GM21619 (cell line): ENCODE measurements around the gene KIAA1755.

Source experiments
- ATAC-seq: cut with Tn5 transposase; IDR thresholded peaks from one replicate; pipeline ENCODE4 v1.9.1; 2021; ENCODE audit not compliant: unreplicated experiment

KIAA1755 gene

DNA sequence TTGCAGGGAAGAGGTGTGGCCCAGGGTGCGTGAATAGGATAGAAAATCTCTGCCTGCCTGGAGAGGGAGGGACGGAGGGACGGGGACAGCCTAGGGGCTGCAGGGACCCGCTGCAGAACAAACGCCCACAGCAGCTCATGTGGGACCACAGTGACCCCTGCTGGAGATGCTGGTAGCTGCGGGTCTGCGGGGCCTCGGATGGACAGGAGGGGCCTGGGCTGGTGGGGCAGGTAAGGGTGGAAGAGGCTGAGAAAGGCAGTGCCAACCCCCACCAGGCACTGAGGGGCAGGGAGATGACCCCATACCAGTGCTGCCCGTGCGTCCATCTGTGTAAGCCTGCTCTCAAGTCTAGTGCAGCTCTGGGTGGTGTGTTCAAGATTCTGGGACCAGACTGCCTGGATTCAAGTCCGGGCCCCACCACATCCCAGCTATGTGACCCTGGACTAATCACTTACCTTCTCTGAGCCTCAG lies 39.4 kb downstream of the KIAA1755 start:
- no peak for ATAC-seq

DNA sequence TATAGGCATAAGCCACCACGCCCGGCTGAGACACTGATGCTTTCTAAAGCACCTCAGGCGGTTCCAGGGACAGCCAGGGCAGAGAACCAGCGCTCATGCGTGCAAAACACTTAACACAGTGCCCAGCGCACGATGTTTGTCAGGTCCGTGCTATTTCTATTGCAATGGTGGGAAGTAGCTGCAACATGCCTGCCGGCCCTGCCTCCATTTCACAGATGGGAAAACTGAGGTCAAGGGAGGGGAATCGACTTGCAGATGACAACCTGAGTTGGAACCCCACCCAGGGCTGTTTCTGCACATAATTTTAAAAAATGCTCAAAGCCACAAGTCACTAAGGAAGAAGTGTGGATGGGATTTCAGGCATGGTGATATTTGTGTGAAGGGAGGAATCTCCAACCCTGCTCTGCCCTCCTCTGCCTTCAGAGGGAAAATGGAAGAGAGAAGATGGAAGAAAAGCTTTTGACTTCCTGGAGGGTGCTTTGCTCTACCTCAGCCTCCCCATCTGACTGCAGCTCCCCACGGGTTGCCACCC lies 39.9 kb downstream of the KIAA1755 start:
- ATAC-seq, result no peak

DNA sequence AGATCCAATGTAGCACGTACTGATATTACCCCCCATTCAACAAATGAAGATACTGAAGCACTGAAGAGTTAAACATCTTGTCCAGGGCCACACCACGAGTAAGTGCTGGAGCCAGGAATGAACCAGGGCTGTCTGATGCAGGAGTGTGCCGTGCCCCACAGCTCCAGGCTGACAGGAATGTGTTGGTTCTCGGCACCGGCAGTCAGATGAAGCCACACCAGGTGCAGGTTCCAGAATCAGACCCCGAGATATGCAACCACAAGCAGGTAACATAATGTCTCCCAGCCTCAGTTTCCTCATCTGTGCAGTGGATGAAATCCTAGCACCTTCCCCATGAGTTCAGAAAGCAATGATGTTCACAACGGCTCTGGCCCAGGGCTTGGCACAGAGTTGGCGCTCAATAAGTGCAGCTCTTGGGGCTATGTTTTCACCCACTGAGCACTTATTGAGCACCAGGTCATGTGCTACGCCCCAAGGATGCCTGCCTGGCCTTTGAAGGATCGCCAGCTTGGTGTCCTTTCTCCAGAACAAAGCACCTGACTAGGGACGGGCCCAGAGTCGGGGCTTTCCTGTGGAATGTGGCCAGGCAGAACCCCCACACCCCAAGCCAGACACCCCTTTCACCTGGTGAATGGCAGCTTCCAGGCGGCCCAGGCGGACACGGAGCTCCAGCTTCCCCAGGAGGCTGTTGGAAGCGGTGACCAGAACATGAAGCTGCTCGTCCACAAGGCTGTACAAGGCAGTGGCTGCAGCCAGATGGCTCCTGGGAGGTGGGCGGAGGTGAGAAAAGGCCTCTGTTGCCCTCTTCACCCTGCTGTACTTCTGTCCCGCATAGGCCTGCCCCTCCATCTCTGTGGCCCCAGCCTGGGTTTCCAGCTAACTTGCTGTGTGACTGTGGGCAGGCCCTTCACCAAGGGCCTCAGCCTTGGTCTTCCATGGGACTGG lies 41.3 kb downstream of the KIAA1755 start:
- no peak for ATAC-seq

DNA sequence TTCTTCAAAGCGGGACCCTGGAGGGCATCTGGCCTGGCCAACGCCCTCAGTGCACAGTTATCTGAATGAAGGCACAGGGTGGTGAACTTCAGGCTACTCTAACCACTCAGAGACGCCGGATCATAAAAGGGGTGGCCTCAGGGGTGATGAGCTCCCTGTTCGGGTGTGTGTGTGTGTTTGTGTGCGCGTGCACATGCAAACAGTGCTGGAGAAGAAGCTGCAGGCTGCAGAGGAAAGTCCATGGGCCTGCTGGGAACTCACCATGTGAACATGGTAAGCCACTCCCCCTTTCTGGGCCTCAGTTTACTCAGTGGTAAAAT lies 42.0 kb downstream of the KIAA1755 start:
- no peak for ATAC-seq

DNA sequence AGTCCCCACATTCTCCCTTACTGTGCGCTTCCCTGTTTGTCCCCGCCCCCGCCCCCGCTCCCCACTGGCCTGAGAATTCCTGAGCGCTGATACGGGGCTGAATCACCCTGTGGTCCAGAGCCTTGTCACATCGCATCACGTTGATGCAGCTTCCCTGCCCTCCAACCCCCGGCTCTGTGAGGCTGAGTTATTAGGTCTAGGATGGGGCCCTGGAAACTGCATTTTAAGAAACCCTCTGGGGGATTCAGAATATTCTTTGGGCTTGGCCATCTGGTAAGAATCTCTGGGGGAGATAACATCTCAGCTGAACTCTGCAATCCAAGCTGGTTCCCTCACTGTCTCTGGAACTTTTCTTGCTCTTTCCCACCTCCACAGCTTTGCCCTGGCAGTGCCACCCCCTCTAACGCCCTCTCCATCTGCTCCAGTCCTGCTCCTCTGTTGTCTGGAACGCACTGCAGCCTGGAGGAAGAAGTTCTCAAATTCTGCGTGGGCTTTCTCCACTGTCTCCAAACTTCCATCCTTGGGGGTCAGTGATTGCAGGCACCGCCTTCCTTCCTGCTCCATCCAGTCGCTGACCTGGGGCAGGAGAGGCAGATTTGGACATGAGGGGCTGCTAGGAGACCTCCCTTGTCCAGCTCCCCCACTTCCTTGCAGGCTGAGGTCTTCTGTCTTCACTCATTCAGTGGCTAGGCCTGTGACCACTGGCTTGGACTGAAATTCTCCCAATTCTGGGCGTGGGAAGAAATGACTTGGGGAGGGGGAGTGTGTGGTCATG lies 42.6 kb downstream of the KIAA1755 start:
- ATAC-seq, result no peak

DNA sequence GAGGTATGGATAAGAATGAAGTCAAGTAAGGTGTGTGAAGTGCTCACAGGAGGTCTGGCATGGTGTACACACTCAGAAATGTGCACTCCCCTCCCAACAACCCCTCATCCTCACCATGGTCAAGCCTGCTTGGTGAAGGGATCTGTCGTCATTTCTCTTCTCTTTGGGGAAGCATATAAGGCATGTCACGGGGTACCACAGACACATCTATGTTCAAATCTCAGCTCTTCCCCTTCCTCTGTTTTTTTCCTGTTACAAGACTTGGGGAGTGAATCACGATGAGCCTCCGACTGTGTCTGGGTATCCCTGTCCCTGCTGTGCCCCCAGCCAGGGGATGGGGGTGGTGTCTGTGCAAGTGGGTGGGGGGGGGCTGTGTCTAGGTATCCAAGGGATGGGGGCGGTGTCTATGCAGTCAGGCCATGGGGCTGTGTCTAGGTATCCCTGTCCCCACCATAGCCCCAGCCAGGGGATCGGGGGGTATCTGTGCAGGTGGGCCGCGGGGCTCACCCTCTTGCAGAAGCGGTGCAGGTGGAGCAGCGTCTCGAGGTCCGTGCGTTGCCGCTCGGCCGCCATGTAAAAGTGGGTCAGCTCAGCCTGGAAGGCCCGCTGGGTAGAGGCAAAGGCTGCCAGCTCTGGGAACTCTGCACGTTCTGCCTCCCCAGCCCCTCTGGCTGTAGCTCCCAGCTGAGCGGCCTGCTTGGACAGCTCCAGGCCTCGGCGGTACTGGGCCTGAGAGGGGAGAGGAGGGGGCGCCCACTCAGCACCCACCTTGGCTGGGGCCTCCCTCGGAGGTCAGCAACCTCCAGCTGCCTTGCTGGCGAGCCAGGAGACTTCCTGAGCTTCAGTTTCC lies 43.6 kb downstream of the KIAA1755 start:
- no peak for ATAC-seq

DNA sequence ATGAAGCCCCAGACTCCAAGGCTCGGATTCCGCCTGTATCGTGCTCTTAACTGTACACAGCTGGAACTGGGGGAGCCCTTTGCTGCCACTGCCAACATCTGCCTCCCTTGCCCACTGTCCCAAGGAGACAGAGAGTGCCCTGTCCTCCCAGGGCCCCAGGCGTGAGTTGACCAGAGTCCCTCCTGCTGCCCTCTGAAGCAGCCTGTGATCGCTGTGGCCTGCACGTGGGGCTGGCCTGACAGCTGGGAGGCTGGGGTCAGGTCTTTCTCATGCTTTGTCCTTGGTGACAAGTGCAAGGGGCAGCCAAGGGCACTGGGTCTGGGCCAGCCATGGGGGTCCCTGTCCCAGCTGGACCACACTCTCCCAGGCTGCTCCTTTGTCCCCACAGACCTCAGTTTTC lies 44.3 kb downstream of the KIAA1755 start:
- no peak for ATAC-seq

DNA sequence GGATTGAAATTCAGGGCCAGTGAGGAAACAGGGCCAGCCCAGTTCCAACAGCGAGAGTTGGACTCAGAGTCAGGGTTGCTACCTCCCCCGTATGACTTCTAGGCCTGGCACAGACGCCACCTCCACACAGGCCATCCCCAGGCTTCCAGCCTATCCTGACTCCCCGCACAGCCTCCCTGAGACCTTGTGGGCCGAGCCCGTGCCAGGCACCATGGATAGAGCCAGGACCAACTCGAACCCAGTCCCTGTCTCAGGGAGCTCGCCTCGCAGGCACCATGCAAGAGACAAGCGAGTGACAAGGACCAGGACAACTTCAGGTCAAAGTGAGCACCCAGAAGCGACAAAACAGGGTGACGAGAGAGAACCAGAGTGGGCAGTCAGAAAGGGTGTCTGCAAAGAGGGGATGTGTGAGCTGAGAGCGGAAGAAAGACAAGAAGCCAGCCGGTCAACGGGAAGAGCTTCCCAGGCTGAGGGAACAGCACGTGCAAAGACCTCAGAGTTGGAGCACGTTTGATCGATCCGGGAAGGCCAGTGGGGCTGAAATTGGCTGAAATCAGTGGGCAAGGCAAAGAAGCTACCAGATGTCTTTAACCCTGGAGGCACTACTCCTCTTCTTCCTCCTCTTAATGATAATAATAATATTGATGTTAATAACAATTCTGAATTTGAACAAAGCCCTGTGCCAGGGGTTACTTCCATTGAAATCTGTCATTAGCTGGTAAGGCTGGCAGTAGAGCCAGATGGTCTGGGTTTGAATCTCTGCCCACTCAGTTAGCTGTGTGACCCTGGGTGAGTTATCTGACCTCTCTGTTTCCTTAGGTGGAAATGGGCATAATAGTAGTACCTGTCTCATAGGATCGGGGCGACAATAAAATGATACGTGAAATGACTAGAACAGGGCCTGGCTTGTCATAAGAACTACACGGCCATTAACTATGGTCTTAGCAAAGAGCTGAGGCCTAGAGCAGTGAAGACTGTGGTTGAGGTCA lies 45.0 kb downstream of the KIAA1755 start:
- ATAC-seq, result no peak

DNA sequence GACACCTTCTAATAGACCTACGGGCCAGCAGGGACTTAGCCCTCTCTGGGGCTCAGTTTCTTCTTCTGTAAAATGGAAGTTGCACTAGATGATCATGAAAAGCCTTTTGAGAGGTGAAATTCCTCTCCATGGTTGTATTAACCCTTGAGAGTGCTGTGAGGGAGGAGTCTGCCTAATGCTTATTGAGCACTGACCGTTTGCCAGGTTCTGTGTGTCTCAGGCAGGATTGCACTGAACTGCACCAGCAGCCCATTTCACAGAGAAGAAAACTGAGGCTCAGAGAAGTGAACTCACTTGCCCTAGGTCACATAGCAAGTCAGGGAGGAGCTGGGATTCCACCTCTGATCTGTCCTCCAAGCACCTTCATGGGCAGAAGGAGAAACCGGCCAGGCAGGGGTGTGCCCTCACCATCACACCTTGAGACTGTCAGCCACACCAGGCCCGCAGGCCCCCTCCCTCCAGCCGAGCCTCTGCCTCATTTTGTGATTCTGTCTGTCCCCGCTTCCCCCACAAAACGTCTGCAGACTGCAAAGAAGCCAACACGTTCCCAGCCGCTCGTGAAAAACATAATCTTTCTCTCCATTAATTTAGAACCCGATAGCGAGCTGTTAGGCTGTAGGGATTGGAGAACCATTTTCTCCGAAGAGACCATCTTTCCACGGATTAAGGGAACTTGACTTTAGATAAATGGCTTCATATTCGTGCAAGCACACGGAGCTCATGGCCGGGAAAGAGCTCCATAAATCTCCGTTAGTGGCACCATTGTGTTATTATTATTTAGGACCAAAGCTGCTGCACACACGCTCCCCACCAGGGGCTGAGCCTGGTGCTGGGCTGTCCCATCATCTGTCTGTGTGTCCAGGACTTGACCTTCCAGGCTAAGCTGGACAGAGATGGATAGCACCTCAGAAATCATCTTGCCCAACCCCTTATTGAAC lies 46.0 kb downstream of the KIAA1755 start:
- no peak for ATAC-seq

DNA sequence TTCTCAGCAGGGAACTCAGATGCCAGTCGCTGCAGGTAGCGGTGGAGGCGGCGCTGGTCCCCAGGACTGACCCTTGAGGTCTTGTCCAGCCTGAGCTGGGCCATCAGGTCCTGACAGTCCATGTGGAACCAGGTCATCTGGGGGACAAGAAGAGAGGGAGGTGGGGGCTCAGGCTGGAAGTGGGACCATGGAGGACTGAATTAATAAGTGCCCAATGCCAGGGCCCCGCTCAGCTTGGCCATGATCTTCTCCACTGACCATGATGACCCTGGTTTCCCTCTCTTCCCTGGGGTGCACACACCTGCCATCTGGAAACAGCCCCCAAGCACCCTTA lies 47.0 kb downstream of the KIAA1755 start:
- no peak for ATAC-seq

DNA sequence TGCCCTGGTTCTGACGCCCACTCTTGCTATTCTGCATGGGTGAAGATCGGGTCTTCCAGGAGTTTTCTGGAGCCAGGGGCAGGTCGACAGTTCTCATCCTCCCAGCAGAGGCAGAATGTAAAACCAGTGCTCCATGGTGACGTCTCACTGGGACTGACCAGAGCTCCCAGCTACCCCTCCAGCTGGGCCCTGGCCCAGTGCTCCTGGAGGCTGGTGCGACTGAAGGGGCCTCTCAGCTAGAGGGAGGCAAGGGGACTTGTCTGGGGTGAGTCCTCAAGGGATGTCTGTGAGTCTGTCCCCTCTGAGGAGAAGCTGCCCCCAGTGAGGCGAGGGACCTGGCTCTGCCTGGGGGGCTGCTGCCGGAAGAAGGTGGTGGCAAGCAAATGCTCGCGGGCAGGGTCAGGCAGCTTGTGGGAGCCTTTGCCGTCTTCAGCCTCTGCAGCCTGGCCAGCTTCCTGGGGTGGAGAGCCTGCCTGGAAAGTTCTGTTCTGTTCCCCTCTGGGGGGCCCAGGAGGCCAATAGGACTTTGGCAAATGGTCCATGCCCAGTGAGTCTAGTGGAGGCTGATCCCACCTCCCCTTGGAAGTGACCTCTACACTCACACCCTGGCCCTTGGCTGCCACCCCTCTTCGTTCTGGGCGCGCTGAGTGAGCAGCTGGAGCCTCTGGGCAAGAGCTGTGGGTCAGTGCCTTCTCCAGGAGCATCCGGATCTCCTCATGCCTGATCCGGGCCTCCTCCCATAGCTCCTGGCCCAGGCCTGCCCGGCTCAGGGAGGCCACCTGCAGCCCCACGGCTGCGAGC lies 47.5 kb downstream of the KIAA1755 start:
- no peak for ATAC-seq

DNA sequence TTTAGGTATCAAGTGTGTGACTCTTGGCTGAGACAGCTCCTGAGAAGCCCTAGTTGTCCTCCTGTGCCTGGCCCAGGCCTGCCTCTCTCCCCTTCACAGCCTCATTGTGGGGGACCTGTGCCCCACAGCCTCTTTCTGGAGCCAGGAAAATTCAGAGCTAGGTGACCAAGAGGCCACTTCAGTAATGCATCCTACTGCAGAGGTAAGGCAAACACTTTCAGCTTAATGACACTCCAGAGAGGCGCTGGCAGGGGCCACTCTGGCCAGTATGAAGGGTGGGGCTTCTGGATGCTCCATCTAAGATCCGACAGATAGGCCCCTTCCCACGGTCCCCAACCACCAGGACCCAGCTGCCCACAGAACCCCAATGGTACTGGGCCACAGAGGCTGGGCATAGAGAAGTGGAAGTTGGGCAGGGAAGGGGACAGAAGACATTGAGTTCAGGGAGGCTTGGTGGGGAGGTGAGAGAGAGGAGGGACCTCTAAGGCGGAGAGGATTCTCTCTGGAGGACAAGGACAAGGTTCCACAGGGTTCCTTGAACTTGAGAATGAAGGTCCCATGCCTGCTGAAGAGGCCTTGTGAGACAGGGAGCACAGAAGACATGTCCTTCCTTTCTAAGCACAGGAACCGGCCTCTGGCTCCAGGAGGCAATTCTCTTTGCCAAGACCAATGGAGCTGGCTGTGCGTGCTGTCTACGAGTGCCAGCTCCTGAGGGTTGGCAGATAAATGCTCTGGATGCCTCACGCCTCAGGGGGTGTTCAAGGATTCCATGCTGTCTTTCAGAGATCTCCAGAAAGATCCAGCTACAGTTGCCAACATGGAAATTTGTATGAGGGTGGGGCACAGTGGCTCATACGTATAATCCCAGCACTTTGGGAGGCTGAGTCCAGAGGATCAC lies 49.1 kb downstream of the KIAA1755 start:
- no peak for ATAC-seq

DNA sequence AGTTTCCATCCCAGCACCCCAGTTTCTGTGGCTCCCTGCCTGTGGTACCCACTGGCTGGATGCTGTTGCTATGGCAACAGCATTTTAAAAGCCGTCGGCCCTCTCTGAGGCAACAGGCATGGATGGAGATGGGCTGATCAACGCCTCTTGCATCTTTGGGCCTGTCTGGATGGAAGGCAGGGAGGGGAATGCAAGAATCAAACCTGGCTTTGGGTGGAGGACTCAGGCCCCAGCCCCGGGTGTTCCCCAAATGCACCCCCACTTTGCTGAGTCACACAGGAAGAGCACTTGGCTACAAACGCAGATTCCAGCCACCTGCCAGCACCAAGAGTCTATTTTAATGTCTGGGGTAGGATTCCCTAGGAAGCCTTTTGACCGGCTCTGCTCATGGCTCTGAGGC lies 49.8 kb downstream of the KIAA1755 start:
- no peak for ATAC-seq

DNA sequence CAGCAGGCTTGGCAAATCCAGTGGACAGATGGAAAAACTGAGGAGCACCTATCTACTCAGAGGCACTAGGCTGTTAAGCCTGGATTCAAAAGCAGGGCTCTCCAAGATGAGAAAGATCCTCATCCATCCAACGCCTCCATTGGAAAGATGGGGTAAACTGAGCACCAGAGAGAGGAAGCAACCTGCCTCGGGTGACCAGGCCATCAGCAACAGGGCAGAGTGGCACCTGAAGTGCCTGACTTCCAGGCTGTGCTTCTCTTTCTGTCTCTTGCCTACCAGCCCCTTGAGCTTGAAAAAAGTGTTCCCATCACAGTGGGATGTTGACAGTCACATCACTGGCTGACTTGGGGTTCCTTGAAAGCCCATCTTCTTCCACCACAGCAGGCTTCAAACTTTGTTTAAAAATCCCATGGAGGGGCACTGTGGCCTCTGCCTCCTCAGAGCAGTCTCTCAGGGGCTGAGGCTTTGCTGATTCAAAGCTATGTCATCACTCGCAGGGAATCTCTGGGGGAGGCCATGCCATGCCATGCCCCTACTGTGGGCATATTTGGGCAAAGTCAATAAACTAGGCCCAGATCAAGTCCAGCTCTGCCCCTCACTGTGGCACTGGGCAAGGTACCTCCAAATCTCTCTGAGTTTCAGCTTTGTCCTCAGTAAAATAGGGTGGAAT lies 50.7 kb downstream of the KIAA1755 start:
- no peak for ATAC-seq

DNA sequence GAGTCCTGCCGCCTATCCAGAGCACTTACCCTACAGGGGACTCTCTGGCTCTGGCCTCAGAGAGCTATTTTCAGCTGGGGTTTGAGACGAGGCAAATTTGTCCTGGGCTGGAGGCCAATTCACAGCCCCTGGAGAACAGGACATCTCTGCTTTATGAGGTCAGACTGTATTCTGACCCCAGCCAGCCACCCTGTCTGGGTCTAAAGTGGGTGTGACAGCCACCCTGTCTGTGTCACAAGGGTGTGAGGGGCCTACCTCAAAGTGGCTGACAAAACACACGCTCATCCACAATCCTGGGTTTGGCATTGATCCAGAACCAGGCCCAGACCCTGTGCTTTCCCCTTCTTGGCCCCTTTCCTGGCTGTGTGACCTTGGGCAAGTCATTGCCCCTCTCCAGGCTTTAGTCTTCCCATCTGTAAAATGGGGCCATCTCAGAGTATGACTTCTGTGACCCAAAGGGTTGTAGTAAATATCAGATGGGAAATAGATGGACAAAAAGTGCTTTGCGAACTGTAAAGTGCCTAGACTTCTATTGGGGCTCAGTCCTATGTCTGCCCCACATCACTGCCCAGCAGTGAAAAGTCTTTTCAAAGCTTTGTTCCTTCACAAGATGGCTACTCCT lies 51.4 kb downstream of the KIAA1755 start:
- no peak for ATAC-seq

DNA sequence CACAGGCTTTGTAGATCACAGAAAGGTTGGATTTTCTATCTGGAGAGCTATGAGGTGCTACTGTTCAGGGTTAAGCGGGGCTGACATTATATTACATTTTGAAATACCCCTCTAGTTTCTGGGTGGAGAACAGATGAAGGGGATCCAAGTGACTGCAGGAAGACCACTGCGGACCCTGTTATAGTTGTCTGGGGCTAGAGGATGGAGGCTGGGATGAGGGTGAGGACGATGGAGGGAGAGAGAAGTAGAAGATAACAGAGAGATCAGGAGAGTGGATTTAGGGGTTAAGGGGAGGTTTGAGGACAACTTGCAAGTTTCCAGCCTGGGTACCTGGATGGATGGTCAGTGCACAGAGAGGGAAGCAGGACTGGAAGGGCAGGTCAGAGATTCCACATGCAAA lies 52.0 kb downstream of the KIAA1755 start:
- no peak for ATAC-seq
